ENCODE measurements around the gene SQSTM1. TPM values are rescaled to one million over a fixed set of nuclear protein-coding genes. Genes with fewer than 3 reads are reported as not detected.
A peak's percentile ranks its signal among the peaks of the same experiment; 100 is the strongest.
"Not testable (repeated sequence)": the region's sequence is repeated elsewhere in the genome, so short reads cannot be mapped to it uniquely, and the experiment has no call there.

SQSTM1 gene
- total RNA-seq, 1 donor from 2014 or later, result 372 TPM

DNA sequence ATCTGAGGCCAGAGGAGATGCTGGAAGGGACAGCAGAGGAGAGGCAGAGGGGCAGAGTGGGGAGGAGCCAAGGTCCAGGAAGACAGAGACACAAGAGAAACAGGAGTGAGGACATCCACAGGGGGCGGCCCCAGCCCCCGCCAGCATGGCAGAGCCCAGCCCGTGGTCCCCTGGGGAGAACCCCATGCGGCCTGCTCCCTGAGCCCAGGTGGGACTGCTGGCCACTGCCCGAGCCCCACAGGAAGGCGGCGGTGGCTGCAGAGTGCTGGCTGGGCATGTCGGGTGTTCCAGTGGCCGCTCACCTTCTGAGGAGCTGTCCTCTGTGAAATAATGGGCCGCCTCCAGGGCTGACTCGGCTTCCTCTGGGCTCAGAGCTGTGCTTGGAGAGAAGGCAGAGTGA lies 46.8 kb downstream of the SQSTM1 start:
- intact Hi-C loops (cut with DNase I), result loop anchor here (2.0 kb wide), 1 partner anchor 39 kb away; the partner anchor contains the start of gene TBC1D9B
- DNase-seq (ENCODE audit: low spot score), result no peak

DNA sequence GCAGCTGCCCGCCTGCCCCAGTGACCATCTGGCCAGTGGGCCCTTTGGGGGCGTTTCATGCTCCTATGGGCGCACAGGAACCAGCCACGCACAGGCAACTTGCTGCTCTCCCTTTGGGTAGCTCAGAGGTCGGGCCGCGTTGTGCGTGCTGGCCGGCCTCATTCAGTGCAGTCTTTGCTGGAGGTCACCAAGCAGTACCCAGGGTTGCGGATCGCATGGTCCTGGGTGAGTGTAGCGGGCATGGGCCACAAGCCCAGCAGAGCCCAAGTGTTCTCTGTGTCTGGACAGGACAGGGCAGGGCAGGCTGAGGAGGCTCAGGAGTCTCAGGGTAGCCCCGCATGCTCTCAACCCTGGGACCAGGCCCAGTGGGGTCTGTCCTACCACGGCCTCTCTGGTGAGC lies 47.8 kb downstream of the SQSTM1 start:
- no peak for DNase-seq (ENCODE audit: low spot score)
- intact Hi-C loops (cut with DNase I), result no loop called here

DNA sequence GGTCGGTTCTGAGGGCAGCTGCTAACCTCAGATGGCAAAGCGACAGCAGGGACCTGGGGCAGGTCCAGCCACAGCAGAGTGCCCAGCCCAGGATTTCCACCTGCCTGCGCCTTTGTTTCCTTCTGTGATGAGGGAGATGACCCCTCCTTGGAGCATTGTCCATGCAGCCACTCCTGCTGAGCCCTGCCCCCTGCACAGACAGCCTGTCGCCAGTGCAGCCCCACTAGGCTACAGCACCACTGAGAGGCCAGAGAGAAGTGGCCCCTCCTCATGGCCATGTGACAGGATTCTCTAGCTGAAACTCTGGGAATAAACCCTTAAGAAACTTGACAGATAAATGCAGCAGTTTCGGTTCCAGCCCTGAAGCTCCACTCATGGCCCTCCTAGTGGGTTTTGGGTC lies 48.4 kb downstream of the SQSTM1 start:
- DNase-seq (ENCODE audit: low spot score), result no peak
- intact Hi-C loops (cut with DNase I), result no loop called here

DNA sequence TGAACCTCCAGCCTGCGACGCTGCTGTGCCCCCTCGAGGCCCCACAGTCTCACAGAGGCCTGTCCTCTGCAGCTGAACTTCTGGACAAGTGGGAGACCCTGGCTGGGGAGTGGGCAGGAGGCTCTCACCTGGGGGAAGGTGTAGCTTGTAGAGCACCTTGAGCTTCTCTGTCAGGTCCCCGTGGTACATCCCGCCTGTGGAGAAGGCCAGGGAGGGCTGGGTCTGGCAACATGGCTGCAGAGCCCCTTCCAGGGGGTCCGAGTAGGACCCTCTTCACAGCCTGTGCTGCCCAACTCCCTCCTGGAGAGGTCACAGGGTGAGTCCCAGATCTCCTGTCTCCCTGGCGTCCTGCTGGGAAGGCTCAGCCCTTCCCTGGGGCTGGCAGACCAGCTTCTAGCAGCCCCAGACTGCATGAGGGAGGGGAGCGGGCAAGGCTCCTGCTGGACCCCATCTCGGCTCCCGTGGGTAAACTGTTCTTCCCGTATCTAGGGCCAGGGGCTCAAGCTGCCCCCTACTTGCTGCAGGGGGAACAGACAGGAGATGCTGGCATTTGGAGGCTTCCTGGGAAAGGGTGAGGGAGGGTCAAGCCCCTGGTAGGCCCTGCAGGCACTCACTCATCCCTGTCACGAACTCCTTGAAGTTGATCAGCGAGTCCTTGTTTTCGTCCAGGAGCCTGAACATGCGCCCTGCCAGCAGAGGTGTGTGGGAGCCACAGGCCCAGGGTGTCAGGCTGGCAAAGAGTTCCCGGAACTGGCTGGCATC lies 49.1 kb downstream of the SQSTM1 start:
- DNase-seq (ENCODE audit: low spot score), result no peak
- intact Hi-C loops (cut with DNase I), result no loop called here

DNA sequence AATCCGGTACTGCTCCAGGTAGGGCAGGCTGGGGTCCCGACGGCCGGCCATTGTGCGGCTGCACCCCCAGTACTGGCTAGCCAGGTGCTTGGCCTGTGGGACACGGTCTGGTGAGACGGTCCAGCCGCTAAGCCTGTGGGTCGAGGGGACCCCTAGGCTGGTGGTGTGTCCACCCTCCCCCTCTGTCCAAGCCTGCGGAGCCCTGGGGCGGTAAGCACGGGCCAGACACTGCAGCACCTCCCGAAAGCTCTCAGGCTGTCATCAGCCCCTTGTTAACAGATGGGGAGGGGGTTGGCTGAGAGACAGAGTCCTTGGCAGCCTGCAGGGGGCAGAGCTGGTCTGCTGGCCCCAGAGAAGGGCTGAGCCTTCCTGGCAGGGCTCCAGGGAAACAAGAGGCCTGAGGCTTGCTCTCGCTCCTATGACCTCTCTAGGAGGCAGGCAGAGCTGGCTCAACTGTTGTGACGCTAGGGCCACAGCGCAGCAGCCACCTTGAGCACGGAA lies 49.7 kb downstream of the SQSTM1 start:
- peak; percentile 82 for DNase-seq (ENCODE audit: low spot score)
- intact Hi-C loops (cut with DNase I), result no loop called here

DNA sequence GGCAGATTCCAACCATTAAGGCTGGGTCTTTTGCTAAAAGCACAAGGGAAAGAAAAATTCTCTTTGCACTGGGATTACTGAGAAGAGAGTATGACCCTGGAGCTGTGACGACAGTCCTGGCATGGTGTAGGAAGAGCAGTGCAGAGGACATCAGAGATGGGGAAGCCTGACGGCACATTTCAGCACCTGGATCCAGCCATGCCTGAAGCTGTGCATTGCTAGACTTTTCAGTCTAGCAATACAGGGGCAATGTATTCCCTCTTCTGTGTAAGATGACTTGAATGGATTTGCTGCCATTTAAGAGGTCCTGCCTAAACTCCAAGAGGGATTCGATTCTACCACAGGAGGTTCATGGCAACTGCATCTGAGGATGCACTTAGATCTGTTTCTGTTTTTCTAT lies 50.2 kb downstream of the SQSTM1 start:
- DNase-seq (ENCODE audit: low spot score), result no peak
- intact Hi-C loops (cut with DNase I), result no loop called here

DNA sequence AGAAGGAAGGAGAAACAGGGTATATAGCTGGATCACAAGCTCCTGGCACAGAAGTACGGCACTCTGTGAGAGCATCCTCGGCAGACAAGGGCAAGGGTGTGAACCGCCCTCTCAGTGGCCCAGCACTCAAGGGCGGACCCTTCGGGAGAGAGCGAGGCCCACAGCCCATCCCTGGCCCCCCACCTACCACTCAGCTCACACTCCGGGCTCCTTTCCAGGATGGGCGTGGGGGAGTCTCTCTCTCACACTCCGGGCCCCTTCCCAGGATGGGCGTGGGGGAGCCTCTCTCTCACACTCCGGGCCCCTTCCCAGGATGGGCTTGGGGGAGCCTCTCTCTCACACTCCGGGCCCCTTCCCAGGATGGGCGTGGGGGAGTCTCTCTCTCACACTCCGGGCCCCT lies 50.8 kb downstream of the SQSTM1 start:
- intact Hi-C loops (cut with DNase I); DNase-seq (ENCODE audit: low spot score): not testable (repeated sequence)

DNA sequence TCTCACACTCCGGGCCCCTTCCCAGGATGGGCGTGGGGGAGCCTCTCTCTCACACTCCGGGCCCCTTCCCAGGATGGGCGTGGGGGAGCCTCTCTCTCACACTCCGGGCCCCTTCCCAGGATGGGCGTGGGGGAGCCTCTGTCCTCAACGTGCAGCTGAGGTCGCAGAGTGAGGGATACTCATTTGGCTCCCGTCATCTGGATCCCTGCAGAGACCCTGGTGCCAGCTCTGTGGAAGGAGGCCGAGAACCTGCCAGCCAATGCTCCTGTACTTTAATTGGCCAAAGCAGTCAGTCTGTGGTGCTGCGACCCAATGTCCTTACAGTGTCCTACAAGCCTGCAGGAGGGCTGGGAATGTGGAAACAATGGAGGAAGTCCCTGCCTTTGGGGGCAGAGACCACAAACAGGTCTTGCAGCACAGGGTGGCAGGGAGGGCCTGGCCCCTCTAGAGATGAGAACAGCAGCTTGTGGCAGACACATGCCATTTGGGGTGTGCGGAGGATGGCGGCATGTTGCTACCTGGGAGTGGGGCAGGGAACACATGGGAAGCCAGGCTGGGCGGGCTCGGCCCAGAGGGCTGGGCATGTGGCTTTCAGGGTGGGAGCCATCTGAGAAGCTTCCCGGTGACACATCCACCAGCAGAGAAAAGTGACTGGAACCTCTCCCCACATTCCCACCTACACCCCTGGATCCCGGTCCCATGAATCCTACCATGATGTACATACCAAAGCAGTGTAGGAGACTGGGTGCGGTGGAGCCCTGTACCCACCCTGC lies 51.5 kb downstream of the SQSTM1 start:
- no peak for DNase-seq (ENCODE audit: low spot score)
- intact Hi-C loops (cut with DNase I), result no loop called here

DNA sequence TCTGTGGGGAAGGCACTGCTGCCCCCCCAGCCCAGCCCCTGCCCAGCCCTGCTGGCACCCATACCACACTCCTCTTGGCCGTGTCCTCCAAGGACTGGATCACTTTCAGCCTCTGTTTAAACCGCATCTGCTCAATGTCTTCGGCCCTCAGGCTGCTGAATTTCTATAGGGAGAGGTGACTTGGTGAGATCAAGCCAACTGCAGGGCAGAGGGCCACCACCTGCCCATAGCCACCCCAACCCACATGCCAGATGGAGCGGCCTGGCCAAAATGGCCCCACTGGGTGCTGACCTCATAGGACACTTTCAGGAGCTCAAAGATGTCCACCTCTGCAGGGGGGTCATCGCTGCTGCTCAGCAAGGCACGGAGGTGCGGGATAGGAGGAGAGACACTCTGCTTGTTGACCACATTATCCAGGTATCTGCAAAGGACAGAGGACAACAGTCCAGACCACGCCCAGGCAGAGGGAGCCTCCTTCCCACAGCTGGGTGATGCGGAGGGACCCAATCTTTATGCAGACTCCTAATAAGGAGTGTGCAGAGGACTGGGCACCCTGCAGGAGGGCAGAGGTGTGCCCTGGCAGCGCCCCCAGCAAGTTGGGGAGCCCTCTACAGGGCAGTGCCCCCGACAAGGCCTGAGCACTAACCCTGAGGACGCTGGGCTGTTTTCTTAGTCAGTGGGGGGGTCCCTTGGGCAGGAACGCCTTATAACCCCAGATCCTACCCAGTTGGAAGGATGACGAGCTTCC lies 52.3 kb downstream of the SQSTM1 start:
- DNase-seq (ENCODE audit: low spot score), result no peak
- intact Hi-C loops (cut with DNase I), result no loop called here

DNA sequence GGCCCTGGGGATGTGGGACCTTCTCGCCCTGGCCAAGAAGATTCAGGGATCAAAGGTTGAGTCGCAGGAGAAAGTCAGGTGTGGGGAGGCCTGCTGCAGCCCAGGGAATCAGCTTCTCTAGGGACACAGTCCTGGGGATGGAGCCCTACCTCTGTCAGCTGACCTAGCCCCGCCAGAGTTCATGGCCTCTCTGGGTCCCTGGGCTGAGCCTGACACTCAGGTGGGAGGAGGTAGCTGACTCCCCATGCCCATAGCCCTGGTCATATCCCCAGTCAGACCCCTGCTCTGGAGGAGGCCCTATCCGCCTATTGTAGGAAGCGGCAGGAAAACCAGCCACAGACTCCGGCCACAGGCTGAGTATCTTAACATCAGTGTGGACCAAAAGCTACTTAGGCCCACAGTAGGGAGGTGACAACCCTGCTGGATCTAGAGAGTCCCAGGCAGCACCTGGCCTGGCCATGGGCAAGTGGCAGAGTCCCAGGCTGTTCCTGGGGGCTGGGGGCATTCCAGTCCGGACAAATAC lies 52.9 kb downstream of the SQSTM1 start:
- intact Hi-C loops (cut with DNase I), result no loop called here
- DNase-seq (ENCODE audit: low spot score), result no peak

DNA sequence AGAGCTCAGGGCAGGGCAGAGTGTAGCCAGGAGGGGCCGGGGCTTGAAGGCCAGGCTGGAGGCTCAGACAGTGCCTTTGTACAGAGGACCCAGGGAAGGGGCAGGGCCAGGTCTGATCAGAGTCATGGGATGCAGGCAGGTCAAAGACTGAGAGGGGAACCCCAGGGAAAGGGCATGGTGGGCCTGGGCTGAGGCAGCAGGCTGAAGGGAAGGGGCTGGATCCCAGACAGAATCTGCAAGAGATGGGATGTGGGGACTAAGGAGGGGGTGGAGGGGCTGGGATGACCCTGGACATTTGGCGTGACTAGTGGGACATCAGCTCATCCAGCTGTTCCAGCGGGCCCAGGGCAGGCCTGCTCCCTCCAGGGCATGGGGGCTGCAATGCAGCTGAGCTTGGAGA lies 53.4 kb downstream of the SQSTM1 start:
- intact Hi-C loops (cut with DNase I), result no loop called here
- DNase-seq (ENCODE audit: low spot score), result no peak

DNA sequence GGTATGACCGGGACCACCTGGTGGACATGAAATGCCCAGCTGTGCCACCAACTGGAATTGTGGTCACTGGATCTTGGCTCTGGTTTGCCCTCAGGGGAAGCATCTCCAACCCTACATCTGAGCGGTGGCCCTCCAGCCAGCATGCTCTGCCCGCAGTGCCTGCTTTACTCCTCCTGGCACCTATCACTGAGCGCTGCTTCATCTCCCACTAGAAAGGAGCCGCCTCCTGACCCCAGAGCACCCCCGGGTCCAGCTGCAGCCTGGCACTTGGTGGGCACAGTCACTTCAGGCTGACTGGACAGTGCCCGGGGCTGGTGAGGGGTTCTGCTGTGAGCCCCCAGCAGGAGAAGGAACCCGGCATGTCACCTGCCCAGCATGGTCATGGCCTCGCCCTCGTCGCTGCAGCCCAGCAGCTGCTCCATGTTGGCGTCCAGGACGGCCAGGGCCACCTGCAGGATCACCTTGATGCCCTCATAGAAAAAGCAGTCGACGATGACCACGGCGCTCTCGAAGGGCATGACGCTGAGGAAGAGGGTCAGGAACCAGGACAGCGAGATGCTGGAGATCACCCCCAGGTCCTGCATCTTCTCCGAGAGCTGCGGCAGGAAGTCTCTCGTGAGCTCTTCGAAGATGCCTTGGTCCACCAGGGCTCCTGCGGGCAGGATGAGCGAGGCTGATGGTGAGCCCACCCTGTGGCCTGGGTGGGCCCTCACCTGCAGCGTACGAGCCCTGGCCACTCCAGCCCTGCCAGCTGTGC lies 54.0 kb downstream of the SQSTM1 start:
- intact Hi-C loops (cut with DNase I), result no loop called here
- DNase-seq (ENCODE audit: low spot score), result no peak

DNA sequence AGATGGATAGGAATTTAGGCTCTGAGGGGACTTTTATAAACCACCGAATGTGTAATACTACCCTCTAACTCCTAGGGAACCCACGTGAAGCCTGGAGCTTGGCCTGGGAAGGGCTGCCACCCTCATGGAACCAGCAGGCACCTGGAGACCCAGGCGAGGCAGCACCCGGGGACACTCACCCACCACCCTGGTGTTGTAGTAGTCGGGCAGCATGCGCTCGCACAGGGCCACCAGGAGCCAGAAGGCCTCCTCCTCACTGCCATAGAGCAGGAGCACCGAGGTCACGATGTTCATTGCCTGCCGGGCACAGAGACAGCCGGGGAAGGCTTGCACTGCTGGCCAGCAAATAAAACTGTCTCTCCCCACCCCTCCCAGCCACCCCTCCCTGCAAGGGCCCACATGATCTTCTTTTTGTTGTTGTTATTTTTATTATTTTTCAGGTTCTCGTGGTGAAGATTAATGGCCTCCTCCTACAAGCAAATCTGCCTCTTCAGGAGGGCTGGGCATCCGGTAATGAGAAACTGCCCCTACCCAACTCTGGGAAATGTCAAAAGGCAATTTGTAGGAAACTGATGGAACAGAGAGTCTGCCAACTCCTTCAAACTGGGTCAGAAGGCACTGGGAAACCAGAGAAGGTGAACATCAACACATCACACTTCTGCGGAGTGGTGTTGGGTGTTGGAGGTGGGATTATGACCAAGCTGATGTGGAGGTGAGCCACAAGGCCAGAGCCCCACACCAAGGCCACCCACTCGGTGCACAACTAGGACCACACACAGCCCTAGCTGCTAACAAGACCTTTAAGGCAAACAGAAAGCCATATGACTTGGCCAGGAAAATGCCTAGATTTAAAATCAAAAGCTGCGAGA lies 55.3 kb downstream of the SQSTM1 start:
- DNase-seq (ENCODE audit: low spot score), result no peak
- intact Hi-C loops (cut with DNase I), result no loop called here

DNA sequence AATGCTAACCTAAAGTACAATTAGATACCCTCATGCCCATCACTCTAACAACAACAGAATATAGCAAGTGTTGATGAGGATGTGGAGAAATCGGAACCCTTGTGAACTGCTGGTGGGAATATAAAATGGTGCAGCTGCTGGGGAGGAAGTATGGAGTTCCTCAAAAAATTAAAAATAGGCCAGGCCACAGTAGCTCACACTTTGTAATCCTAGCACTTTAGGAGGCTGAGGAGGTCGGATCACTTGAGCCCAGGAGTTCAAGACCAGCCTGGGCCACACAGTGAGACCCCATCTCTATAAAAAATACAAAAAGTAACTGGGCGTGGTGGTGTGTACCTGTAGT lies 55.9 kb downstream of the SQSTM1 start:
- intact Hi-C loops (cut with DNase I), result no loop called here
- no peak for DNase-seq (ENCODE audit: low spot score)

DNA sequence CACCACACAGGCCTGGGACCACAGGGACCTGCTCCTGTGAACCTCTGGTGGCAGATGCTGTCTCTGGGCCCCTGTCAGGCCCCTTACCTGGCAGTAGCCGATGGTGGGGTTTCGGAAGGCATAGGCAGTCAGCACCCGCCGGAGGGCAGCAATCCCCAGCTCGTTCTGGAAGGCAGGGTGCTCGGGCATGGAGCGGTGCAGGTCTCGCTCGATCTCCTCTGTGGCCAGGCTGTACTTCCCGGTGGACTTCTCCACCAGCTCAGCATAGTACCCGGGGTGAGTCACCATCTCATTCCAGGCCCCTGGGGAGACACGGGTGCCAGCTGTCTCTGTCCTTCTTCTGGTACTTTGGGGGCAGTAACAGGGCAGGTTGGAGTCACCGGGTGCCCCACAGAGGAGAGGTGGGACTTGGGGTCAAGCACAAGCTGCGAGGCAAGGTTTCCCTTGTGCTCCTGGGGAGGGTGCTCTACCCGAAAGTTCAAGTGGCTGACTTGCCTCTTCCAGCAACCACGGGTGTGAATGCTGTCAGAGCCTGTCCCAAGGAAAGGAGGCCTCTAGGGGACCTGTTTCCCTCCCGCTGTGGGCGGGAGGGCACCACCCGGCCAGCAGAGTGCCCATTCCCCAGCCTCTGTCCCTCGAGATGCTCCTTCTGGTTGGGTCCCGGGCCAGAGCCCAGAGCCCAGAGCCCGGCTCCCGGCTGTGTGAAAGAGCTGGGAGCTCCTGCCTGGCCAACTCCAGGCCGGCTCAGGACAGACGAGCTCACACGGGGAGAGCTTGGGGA lies 57.7 kb downstream of the SQSTM1 start:
- intact Hi-C loops (cut with DNase I), result no loop called here
- DNase-seq (ENCODE audit: low spot score), result no peak

DNA sequence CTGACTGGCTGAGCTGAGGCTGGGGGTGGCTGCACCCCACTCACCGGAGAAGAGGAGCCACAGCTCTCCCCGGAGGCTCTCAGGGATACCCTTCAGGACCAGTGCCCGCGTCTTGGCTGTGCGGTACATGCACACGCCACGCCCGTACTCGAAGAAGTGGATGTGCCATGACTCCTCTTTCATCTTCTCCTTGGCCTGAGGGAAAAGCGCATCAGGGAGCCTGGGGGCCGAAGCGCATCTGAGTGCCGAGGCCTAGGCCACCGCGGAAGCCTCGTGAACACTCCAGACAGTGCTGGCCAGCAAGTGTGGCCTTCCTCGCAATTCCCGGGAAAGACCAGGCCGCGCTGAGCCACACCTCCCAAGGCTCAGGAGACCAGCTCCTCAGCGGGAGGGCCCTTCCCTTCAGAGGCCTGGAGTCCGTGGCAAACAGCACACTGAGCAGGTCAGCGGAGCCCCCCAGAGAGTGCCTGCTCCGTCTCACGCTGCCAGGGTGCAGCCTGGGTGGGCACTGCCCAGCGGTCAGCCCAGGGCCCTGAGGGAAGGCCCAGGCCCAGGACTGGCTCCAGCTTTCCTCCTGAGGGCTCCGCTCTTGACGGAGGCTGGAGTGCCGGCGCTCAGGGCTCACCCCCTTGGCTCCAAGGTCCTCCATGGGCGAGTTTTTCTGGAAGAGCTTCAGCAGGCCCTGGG lies 58.4 kb downstream of the SQSTM1 start:
- intact Hi-C loops (cut with DNase I), result no loop called here

DNA sequence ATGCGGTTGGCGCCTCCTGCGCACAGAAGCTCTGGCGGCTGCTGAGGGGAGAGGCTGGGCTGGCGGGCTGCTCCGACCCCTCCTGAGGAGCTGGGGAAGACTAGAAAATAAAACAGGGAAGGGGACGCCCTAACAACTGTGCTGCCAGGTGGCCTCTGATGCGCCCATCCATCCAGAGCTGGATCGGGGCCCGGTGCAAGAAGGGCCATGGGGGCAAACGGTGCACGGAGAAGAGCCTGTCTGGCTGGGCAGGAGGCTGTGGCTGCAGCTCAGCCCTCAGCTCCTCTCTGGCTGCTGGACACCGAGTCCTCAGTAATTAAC lies 58.9 kb downstream of the SQSTM1 start:
- intact Hi-C loops (cut with DNase I), result no loop called here
- DNase-seq (ENCODE audit: low spot score), result no peak

More for the DNA sequence above, 58.4 kb downstream of the SQSTM1 start:
- DNase-seq (ENCODE audit: low spot score), result no peak

Measured in cardiac septum (tissue), 1 donor.